Upper lobe of right lung (tissue), 1 donor: ENCODE results near the gene PIK3R5. TPM values are rescaled to one million over a fixed set of nuclear protein-coding genes. Genes with fewer than 3 reads are reported as not detected.

Experiments used
- ATAC-seq: fragments of 200-7000 bp; cut with Tn5 transposase; one replicate; pipeline ENCODE4 v1.9.1; 2020; ENCODE audit warnings: mild to moderate bottlenecking, moderate library complexity
- DNase-seq: peaks from one replicate; pipeline ENCODE4 v3.0.0-alpha.2; 2020
- H3K27ac ChIP-seq: fragments of 200-600 bp; one replicate; pipeline ENCODE4 v1.8.0; 2022
- H3K27me3 ChIP-seq: fragments of 200-600 bp; one replicate; pipeline ENCODE4 v1.8.0; 2022; ENCODE audit warnings: mild to moderate bottlenecking
- H3K36me3 ChIP-seq: fragments of 200-600 bp; one replicate; pipeline ENCODE4 v1.8.0; 2022
- H3K4me1 ChIP-seq: fragments of 200-600 bp; one replicate; pipeline ENCODE4 v1.8.0; 2022
- H3K4me3 ChIP-seq: fragments of 200-600 bp; one replicate; pipeline ENCODE4 v1.8.0; 2022; ENCODE audit warnings: mild to moderate bottlenecking
- H3K9me3 ChIP-seq: fragments of 200-600 bp; one replicate; pipeline ENCODE4 v1.8.0; 2022
- intact Hi-C: fragments of 100-400 bp; cut with DNase I; formaldehyde crosslinking; loops from one replicate; pipeline ENCODE4 v1.11.0; 2022
- total RNA-seq: library from RNA; stranded (reverse); fragmentation: NEBNext Ultra II Directional; extraction: Animal tissue kit (Norgen Biotek cat#: 25700); gene quantifications from one replicate; pipeline ENCODE4 v1.2.1, GENCODE V29; 2021
- TF ChIP-seq, protein P1 (sequence below): fragments of 200-600 bp; IDR thresholded peaks from one replicate; pipeline ENCODE4 v1.8.0; 2022; ENCODE audit warnings: antibody characterized with exemption
- donor health status: DM: no; HTN: yes; CAD: no; lungs with severe emphysema.

Gene PIK3R5
- total RNA-seq, 1 donor from 2014 or later: 37.7 TPM

DNA sequence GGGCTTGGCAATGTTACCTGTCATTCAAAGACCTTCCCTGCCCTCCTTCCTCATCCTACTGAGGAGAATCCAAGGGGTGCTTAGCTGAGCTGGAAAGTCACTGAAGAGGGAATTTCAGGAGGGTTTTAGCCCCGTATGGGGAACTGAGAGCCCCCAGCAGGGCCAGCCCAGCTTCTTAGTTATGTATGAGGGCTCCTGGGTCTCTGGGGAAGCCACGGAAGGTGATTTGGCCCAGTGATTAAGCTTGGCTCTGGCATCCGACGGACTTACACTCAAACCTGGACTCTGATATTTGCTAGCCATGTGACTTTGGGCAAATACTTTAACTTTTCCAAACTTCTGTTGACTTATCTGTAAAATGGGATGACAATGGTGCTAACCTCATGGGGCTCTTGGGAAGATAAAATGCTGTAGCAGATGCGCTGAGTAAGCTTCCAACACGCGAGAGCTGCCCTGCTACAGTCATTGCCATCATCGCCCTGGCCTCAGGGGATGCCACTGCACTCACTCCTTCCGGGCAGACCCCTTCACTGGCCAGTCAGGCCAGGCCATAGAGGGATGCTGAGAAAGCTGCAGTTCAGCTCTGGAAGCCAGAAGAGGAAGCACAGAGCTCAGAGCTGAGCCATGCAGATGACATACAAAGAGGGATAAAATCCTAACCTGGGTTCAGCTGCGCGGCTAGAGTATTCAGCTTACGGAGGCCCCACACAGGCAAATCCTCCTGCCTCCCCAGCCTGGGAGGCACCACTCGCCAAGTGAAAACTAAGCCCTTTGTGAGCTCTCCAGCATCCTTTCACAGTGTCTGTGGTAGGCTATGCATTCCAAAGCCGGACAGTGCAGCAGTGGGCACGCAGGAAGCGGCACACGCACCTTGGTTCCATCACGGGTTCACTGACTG lies 53.2 kb downstream of the PIK3R5 start:
- Histone ChIP-seq H3K4me3 (no peak overlapping the region), H3K4me1 (no peaks in the 10 kb centered on the region), H3K27ac (no peak overlapping the region), H3K27me3 (no peaks in the 10 kb centered on the region), H3K36me3 (no peaks in the 10 kb centered on the region), H3K9me3 (no peaks in the 10 kb centered on the region)
- ATAC-seq (no peak), DNase-seq (no peak)
- TF ChIP-seq, protein P1, sequence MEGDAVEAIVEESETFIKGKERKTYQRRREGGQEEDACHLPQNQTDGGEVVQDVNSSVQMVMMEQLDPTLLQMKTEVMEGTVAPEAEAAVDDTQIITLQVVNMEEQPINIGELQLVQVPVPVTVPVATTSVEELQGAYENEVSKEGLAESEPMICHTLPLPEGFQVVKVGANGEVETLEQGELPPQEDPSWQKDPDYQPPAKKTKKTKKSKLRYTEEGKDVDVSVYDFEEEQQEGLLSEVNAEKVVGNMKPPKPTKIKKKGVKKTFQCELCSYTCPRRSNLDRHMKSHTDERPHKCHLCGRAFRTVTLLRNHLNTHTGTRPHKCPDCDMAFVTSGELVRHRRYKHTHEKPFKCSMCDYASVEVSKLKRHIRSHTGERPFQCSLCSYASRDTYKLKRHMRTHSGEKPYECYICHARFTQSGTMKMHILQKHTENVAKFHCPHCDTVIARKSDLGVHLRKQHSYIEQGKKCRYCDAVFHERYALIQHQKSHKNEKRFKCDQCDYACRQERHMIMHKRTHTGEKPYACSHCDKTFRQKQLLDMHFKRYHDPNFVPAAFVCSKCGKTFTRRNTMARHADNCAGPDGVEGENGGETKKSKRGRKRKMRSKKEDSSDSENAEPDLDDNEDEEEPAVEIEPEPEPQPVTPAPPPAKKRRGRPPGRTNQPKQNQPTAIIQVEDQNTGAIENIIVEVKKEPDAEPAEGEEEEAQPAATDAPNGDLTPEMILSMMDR: no peak
- intact Hi-C loops: no loop called here

DNA sequence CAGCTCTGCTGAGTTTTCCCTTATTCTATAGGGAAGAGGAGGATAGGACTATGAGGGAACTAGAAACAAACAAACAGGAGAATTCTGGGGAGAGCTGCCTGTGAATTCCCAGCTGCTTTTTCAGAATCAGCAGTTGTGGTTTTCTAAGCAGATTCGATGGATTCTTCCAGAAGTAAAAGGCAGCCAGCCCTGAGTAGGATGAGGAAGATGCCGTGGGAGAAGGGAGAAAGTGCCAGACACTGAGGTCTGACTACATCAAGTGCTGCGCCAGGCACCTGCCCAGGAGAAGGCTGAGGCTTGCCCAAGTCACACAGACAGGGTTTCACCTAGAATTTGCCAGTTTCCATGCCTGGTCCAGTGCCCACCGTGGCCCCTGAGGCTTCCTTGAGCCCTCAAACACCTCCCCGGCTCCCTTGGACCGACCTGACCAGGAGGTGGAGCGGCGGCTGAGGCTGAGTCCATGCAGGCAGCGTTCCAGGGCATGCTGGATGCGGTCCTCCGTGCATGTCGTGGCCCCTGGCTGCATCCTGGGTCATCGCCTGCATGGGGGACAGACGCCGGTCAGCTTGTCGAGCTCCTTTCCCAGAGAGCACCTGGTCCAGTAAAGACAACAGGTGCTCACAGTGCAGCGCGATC lies 54.4 kb downstream of the PIK3R5 start:
- H3K27me3 ChIP-seq: no peaks in the 10 kb centered on the region
- no peak overlapping the region for H3K4me3 ChIP-seq
- no peak overlapping the region for H3K27ac ChIP-seq
- H3K9me3 ChIP-seq: no peaks in the 10 kb centered on the region
- no peaks in the 10 kb centered on the region for H3K4me1 ChIP-seq
- intact Hi-C loops: no loop called here
- DNase-seq: no peak
- ATAC-seq: no peak
- TF ChIP-seq, protein P1: no peak
- no peaks in the 10 kb centered on the region for H3K36me3 ChIP-seq

DNA sequence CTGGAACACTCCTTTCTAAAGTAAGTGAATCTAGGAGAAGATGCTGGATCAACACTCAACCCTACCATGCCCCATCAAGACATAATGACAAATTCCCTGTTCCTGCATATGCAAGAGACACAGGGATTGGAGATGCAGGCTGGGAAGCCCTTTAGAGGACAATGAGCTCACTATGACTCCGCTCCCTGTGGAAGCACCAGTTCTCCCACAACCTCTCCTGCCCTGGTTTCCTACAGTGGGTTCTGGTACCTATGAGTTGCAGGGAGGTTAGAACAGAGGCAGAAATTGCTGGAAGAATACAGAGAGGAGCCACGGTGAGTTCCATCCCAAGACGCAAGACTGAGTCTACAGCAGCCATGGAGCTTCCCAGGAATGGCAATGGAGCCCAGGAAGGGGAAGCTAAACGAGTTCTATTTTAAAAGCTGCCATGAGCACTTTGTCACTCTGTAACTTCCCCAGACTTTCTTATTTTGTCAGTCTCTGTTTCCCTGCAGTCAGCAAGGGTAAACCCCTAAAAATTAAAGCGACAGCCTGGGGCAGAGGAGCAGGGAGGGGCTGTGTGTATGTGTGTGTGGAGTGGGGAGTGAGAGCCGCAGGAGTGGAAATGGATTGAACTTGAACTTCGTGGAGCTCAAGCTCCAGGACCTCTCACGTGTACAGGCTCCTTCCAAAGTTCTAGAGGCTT lies 55.8 kb downstream of the PIK3R5 start:
- intact Hi-C loops: no loop called here
- Histone ChIP-seq H3K36me3 (no peaks in the 10 kb centered on the region), H3K4me1 (no peaks in the 10 kb centered on the region), H3K27ac (no peak overlapping the region), H3K9me3 (no peaks in the 10 kb centered on the region), H3K4me3 (no peak overlapping the region), H3K27me3 (no peaks in the 10 kb centered on the region)
- TF ChIP-seq, protein P1: no peak
- ATAC-seq (no peak), DNase-seq (no peak)

DNA sequence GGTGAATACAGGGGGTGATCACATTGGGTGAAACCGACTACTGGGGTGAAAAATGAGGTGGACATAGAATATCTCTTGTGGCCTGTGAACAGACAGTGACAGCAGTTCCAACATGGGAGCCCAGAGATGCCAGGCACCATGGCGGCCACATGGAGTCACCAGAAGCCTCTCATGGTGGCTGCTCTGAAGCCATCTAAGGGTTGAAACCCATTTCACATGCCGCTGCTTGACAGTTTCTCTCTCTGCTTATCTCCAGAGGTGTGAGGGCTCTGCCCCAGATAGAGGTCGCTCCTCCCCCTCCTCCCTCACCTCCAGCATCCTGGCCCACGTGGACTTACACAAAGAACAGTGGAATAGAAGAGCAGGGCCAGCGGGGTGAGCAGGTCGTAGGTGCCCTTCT lies 60.2 kb downstream of the PIK3R5 start:
- H3K9me3 ChIP-seq: no peaks in the 10 kb centered on the region
- TF ChIP-seq, protein P1: no peak
- no peak for DNase-seq
- peaks cover 7% of the 10 kb centered on the region for H3K36me3 ChIP-seq
- intact Hi-C loops: no loop called here
- H3K27me3 ChIP-seq: no peaks in the 10 kb centered on the region
- no peaks in the 10 kb centered on the region for H3K4me1 ChIP-seq
- H3K4me3 ChIP-seq: no peak overlapping the region
- ATAC-seq: no peak
- no peak overlapping the region for H3K27ac ChIP-seq

DNA sequence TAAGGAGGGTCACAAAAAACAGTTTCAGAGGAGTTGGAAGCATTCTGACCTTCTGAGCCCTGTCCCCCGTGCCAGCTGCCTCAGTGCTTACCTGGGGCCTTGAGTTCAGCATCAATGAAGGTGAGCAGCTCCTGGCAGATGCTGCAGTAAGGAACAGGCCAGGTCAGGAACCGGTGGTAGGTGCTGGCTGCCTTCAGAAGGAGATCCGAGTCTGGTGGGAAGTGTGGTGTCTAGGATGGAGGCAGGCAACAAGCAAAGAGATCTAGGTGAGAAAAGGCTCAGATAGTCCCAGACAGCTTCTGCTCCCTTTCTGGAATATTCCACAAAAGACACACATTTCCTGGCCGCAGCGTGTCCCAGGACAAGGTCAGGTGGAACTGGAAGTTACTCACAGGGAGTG lies 60.8 kb downstream of the PIK3R5 start:
- Histone ChIP-seq H3K4me1 (no peaks in the 10 kb centered on the region), H3K36me3 (peaks cover 7% of the 10 kb centered on the region), H3K4me3 (no peak overlapping the region), H3K27ac (no peak overlapping the region), H3K9me3 (no peaks in the 10 kb centered on the region), H3K27me3 (no peaks in the 10 kb centered on the region)
- TF ChIP-seq, protein P1: no peak
- ATAC-seq: no peak
- no peak for DNase-seq
- intact Hi-C loops: no loop called here
